HepG2 (cell line): ENCODE data around the gene CYP27B1. TPM values are rescaled to one million over a fixed set of nuclear protein-coding genes. Genes with fewer than 3 reads are reported as not detected.
A peak's percentile ranks its signal among the peaks of the same experiment; 100 is the strongest.

Experiments
- ELF1 ChIP-seq: sonication (generic); formaldehyde crosslinking; IDR thresholded peaks from 2 replicates; pipeline ENCODE4 v1.4.0; 2020; ENCODE audit warnings: missing genetic modification reagents
- GATAD1 ChIP-seq: IDR thresholded peaks from 2 replicates; pipeline ENCODE4 v1.6.1; 2016; ENCODE audit warnings: missing genetic modification reagents, missing compliant biosample characterization
- KDM2A ChIP-seq: sonication (generic); formaldehyde crosslinking; IDR thresholded peaks from 2 replicates; pipeline ENCODE4 v1.4.0; 2020; ENCODE audit warnings: low read depth, missing genetic modification reagents, borderline replicate concordance
- KLF16 ChIP-seq, 2 experiments: sonication (generic) in 1 of 2; formaldehyde crosslinking in 1 of 2; IDR thresholded peaks; 2 replicates each; pipeline versions ENCODE4 v1.6.1 to v1.8.0; 2016 to 2023; ENCODE audit warnings: missing genetic modification reagents in 2 of 2, missing compliant biosample characterization in 1 of 2
- MXI1 ChIP-seq: IDR thresholded peaks from 3 replicates; pipeline ENCODE4 v1.6.1; 2012; ENCODE audit warnings: low read depth, low read length, inconsistent platforms, borderline replicate concordance
- NFE2L2 ChIP-seq: fragments of 150-350 bp; IDR thresholded peaks from 2 replicates; pipeline ENCODE4 v1.6.1; 2014; ENCODE audit warnings: low read length
- PHB2 ChIP-seq: fragments of 450-650 bp; IDR thresholded peaks from 2 replicates; pipeline ENCODE4 v1.6.1; 2018; ENCODE audit not compliant: partially characterized antibody
- PHF8 ChIP-seq: sonication (generic); formaldehyde crosslinking; IDR thresholded peaks from 2 replicates; pipeline ENCODE4 v1.5.0; 2020; ENCODE audit warnings: missing genetic modification reagents
- RFXAP ChIP-seq: sonication (generic); formaldehyde crosslinking; IDR thresholded peaks from 2 replicates; pipeline ENCODE4 v1.4.0; 2020; ENCODE audit warnings: missing genetic modification reagents, borderline replicate concordance
- SP4 ChIP-seq: sonication (generic); formaldehyde crosslinking; IDR thresholded peaks from 2 replicates; pipeline ENCODE4 v1.8.1; 2023; ENCODE audit warnings: mild to moderate bottlenecking, missing genetic modification reagents
- TAF1 ChIP-seq: sonication (generic); formaldehyde crosslinking; IDR thresholded peaks from 2 replicates; pipeline ENCODE4 v1.4.0; 2020; ENCODE audit warnings: missing genetic modification reagents
- TSC22D2 ChIP-seq: sonication (generic); formaldehyde crosslinking; IDR thresholded peaks from 2 replicates; pipeline ENCODE4 v1.5.1; 2020; ENCODE audit warnings: missing genetic modification reagents, mild to moderate bottlenecking, borderline replicate concordance
- YEATS4 ChIP-seq: sonication (generic); formaldehyde crosslinking; IDR thresholded peaks from 2 replicates; pipeline ENCODE4 v1.4.0; 2020; ENCODE audit warnings: missing genetic modification reagents, borderline replicate concordance
- ZBTB7B ChIP-seq: sonication (generic); formaldehyde crosslinking; IDR thresholded peaks from 2 replicates; pipeline ENCODE4 v1.4.0; 2020; ENCODE audit warnings: missing genetic modification reagents
- ZMYM2 ChIP-seq: sonication (generic); formaldehyde crosslinking; IDR thresholded peaks from 2 replicates; pipeline ENCODE4 v1.8.0; 2022; ENCODE audit warnings: mild to moderate bottlenecking, missing genetic modification reagents
- ZNF20 ChIP-seq: sonication (generic); formaldehyde crosslinking; IDR thresholded peaks from 2 replicates; pipeline ENCODE4 v1.4.0; 2020; ENCODE audit warnings: mild to moderate bottlenecking, moderate library complexity, missing genetic modification reagents
- ZNF207 ChIP-seq: fragments of 450-650 bp; IDR thresholded peaks from 2 replicates; pipeline ENCODE4 v1.6.1; 2016; ENCODE audit warnings: antibody characterized with exemption, borderline replicate concordance
- ZNF263 ChIP-seq: sonication (generic); formaldehyde crosslinking; IDR thresholded peaks from 2 replicates; pipeline ENCODE4 v1.4.0; 2020; ENCODE audit warnings: missing genetic modification reagents
- ZNF430 ChIP-seq: sonication (generic); formaldehyde crosslinking; IDR thresholded peaks from 2 replicates; pipeline ENCODE4 v1.9.0; 2021; ENCODE audit warnings: mild to moderate bottlenecking, missing genetic modification reagents
- ZNF563 ChIP-seq: sonication (generic); formaldehyde crosslinking; IDR thresholded peaks from 2 replicates; pipeline ENCODE4 v1.8.0; 2022; ENCODE audit warnings: mild to moderate bottlenecking, moderate library complexity, missing genetic modification reagents
- ZNF616 ChIP-seq: sonication (generic); formaldehyde crosslinking; IDR thresholded peaks from 2 replicates; pipeline ENCODE4 v1.5.0; 2020; ENCODE audit warnings: low read depth, mild to moderate bottlenecking, missing genetic modification reagents
- polyA plus RNA-seq, 8 experiments: library from polyadenylated mRNA; depleted of rRNA in 3 of 8; stranded (reverse) in 7 of 8; unstranded in 1 of 8; fragments of >200 nt; fragmentation: Illumina TruSeq in 4 of 8; extraction: Trizol in 4 of 8; gene quantifications; 2 replicates each; pipeline versions ENCODE4 v1.2.1 to v1.2.3, GENCODE V29; 2011 to 2016; ENCODE audit warnings: low read depth in 4 of 8, missing spikeins in 1 of 8, mixed read lengths in 1 of 8; ENCODE audit not compliant: insufficient read depth in 1 of 8
- total RNA-seq, 5 experiments: library from RNA; depleted of rRNA; stranded (reverse); fragments of >200 nt; fragmentation: Illumina TruSeq; extraction: Trizol; gene quantifications; 2 replicates each; pipeline ENCODE4 v1.2.3, GENCODE V29; 2016; ENCODE audit warnings: low read depth in 1 of 5
- TF ChIP-seq, protein P1 (sequence below): sonication (generic); formaldehyde crosslinking; IDR thresholded peaks from 2 replicates; pipeline ENCODE4 v1.5.0; 2020; ENCODE audit warnings: mild to moderate bottlenecking, missing genetic modification reagents, borderline replicate concordance
- TF ChIP-seq, protein P2 (sequence below): sonication (generic); formaldehyde crosslinking; IDR thresholded peaks from 2 replicates; pipeline ENCODE4 v1.5.0; 2020; ENCODE audit warnings: missing genetic modification reagents
- TF ChIP-seq, protein P3 (sequence below): sonication (generic); formaldehyde crosslinking; IDR thresholded peaks from 2 replicates; pipeline ENCODE4 v1.4.0; 2020; ENCODE audit warnings: missing genetic modification reagents
- TF ChIP-seq, protein P4 (sequence below): IDR thresholded peaks from 2 replicates; pipeline ENCODE4 v1.6.1; 2018; ENCODE audit warnings: missing genetic modification reagents

The CYP27B1 gene
- total and polyA plus RNA-seq, 2 of the 13 experiments (the other 11 are each of a cell fraction or from before 2014, with no cell fraction given): 2.3 to 3.0 TPM

DNA sequence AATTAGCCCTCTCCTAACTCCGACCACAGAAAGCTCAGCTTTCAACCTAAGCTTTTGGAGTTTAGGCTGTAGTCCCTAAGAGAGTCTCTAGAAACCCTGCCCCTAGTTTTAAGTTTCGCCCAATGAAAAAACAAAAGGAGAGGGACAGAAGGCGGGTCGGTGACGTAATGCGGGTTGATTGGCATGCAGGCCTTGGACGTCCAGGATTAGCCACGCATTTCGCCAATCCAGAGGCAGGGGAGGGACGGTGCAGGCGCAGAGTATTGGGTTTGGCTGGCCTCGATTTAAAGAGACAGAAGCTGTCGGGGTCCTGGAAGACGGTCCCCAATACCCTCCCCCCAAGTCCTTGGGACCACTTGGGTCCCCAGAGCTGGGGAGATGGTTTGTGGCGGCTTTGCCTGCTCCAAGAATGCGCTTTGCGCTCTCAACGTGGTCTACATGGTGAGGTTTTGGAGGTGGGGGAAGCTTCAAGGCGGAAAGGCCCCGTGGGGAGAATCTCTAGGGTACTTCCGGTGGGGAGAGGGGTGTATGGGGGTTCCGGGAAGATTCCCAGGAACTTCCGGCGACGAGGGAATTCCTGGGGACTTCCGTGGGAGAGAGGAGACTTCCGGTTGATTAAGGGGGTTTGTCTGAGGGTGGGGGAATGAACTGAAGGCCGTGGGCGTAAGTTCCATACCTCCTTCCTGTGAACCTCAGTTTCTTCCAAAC lies 21.9 kb downstream of the CYP27B1 start, which contains the start of gene TSPAN31 (continued):
- peak; percentile 66 for TF ChIP-seq TAF1 (CRISPR knock-in tag)
- TF ChIP-seq TSC22D2 (CRISPR knock-in tag): no peak
- TF ChIP-seq PHF8 (CRISPR knock-in tag): peak; percentile 68; the same call in 1 of the 2 replicates
- TF ChIP-seq ZNF616 (CRISPR knock-in tag): no peak
- TF ChIP-seq ZNF263 (CRISPR knock-in tag): no peak
- TF ChIP-seq ZNF207: no peak
- peak; percentile 73 for TF ChIP-seq ELF1 (CRISPR knock-in tag)
- TF ChIP-seq, protein P1, sequence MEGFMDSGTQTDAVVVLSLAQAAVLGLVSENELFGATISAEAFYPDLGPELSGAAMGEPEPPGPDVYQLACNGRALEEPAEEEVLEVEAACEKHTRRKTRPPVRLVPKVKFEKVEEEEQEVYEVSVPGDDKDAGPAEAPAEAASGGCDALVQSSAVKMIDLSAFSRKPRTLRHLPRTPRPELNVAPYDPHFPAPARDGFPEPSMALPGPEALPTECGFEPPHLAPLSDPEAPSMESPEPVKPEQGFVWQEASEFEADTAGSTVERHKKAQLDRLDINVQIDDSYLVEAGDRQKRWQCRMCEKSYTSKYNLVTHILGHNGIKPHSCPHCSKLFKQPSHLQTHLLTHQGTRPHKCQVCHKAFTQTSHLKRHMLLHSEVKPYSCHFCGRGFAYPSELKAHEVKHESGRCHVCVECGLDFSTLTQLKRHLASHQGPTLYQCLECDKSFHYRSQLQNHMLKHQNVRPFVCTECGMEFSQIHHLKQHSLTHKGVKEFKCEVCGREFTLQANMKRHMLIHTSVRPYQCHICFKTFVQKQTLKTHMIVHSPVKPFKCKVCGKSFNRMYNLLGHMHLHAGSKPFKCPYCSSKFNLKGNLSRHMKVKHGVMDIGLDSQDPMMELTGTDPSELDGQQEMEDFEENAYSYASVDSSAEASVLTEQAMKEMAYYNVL (CRISPR knock-in tag): peak; percentile 22; the same call in 1 of the 2 replicates
- TF ChIP-seq, protein P2, sequence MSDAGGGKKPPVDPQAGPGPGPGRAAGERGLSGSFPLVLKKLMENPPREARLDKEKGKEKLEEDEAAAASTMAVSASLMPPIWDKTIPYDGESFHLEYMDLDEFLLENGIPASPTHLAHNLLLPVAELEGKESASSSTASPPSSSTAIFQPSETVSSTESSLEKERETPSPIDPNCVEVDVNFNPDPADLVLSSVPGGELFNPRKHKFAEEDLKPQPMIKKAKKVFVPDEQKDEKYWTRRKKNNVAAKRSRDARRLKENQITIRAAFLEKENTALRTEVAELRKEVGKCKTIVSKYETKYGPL (CRISPR knock-in tag): peak; percentile 31; the same call in 1 of the 2 replicates
- TF ChIP-seq ZMYM2 (CRISPR knock-in tag): no peak
- TF ChIP-seq KDM2A (CRISPR knock-in tag): peak; percentile 92
- TF ChIP-seq YEATS4 (CRISPR knock-in tag): peak; percentile 31; the same call in 1 of the 2 replicates
- TF ChIP-seq PHB2: no peak
- no peak for TF ChIP-seq NFE2L2
- TF ChIP-seq ZNF430 (CRISPR knock-in tag): peak; percentile 66
- peak; percentile 16; the same call in 1 of the 2 replicates for TF ChIP-seq ZBTB7B (CRISPR knock-in tag)
- TF ChIP-seq, protein P3, sequence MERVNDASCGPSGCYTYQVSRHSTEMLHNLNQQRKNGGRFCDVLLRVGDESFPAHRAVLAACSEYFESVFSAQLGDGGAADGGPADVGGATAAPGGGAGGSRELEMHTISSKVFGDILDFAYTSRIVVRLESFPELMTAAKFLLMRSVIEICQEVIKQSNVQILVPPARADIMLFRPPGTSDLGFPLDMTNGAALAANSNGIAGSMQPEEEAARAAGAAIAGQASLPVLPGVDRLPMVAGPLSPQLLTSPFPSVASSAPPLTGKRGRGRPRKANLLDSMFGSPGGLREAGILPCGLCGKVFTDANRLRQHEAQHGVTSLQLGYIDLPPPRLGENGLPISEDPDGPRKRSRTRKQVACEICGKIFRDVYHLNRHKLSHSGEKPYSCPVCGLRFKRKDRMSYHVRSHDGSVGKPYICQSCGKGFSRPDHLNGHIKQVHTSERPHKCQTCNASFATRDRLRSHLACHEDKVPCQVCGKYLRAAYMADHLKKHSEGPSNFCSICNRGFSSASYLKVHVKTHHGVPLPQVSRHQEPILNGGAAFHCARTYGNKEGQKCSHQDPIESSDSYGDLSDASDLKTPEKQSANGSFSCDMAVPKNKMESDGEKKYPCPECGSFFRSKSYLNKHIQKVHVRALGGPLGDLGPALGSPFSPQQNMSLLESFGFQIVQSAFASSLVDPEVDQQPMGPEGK (CRISPR knock-in tag): peak; percentile 48
- TF ChIP-seq, protein P4, sequence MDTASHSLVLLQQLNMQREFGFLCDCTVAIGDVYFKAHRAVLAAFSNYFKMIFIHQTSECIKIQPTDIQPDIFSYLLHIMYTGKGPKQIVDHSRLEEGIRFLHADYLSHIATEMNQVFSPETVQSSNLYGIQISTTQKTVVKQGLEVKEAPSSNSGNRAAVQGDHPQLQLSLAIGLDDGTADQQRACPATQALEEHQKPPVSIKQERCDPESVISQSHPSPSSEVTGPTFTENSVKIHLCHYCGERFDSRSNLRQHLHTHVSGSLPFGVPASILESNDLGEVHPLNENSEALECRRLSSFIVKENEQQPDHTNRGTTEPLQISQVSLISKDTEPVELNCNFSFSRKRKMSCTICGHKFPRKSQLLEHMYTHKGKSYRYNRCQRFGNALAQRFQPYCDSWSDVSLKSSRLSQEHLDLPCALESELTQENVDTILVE: no peak
- peak in 1 of 2 experiments; percentile 57; a peak in 1 of 4 replicates for TF ChIP-seq KLF16 (CRISPR knock-in tag; IDR thresholded peaks at IDR 0.05)
- TF ChIP-seq SP4: peak; percentile 78
- 0 out of 2 replicates have a peak, but pooled peaks have one; percentile 32 for TF ChIP-seq ZNF563 (CRISPR knock-in tag)
- peak; percentile 89 for TF ChIP-seq RFXAP (CRISPR knock-in tag)
- TF ChIP-seq GATAD1 (CRISPR knock-in tag): peak; percentile 73
- TF ChIP-seq ZNF20: no peak
- TF ChIP-seq MXI1: peak; percentile 4; the same call in 1 of the 3 replicates
